SK-N-SH treated with all-trans-retinoic acid at 6 μM for 48 hours (cell line): Measurements from ENCODE around the gene FAM20C.

ENCODE experiments used
- ATAC-seq: fragments of 200-7000 bp; cut with Tn5 transposase; 3 replicates; pipeline ENCODE4 v1.9.1; 2020; ENCODE audit warnings: mild to moderate bottlenecking, moderate library complexity
- ARNTL ChIP-seq: fragments of 450-650 bp; formaldehyde crosslinking; IDR thresholded peaks from 2 replicates; pipeline ENCODE4 v1.5.0; 2020; ENCODE audit warnings: low read depth, mild to moderate bottlenecking, moderate library complexity, borderline replicate concordance
- BACH2 ChIP-seq: fragments of 250-450 bp; sonication (Bioruptor Pico); IDR thresholded peaks from 2 replicates; pipeline ENCODE4 v1.9.0; 2021; ENCODE audit warnings: mild to moderate bottlenecking, borderline replicate concordance
- ESRRG ChIP-seq: fragments of 250-450 bp; sonication (Bioruptor Pico); IDR thresholded peaks from 2 replicates; pipeline ENCODE4 v1.6.1; 2021; ENCODE audit warnings: mild to moderate bottlenecking
- GLIS3 ChIP-seq: fragments of 250-450 bp; sonication (Bioruptor Pico); IDR thresholded peaks from 2 replicates; pipeline ENCODE4 v1.5.0; 2020; ENCODE audit warnings: mild to moderate bottlenecking, moderate library complexity
- ISL1 ChIP-seq: fragments of 250-450 bp; sonication (Bioruptor Pico); IDR thresholded peaks from 2 replicates; pipeline ENCODE4 v2.1.2; 2022; ENCODE audit warnings: mild to moderate bottlenecking, moderate library complexity
- OSR1 ChIP-seq: fragments of 250-450 bp; sonication (Bioruptor Pico); IDR thresholded peaks from 2 replicates; pipeline ENCODE4 v1.8.0; 2022; ENCODE audit warnings: moderate library complexity, mild to moderate bottlenecking, inconsistent platforms
- PPARA ChIP-seq: fragments of 250-450 bp; sonication (Bioruptor Pico); IDR thresholded peaks from 2 replicates; pipeline ENCODE4 v1.5.0; 2020; ENCODE audit warnings: mild to moderate bottlenecking, borderline replicate concordance
- RARB ChIP-seq: fragments of 250-450 bp; sonication (Bioruptor Pico); IDR thresholded peaks from 2 replicates; pipeline ENCODE4 v1.8.0; 2021; ENCODE audit warnings: mild to moderate bottlenecking, moderate library complexity
- SNAI2 ChIP-seq: fragments of 250-450 bp; sonication (Bioruptor Pico); IDR thresholded peaks from 2 replicates; pipeline ENCODE4 v1.5.0; 2020; ENCODE audit warnings: mild to moderate bottlenecking, moderate library complexity
- TCF4 ChIP-seq: fragments of 250-450 bp; sonication (Bioruptor Pico); IDR thresholded peaks from 2 replicates; pipeline ENCODE4 v1.8.0; 2021; ENCODE audit warnings: mild to moderate bottlenecking, moderate library complexity, borderline replicate concordance
- ZC3H10 ChIP-seq: fragments of 250-450 bp; sonication (Bioruptor Pico); IDR thresholded peaks from 2 replicates; pipeline ENCODE4 v1.5.1; 2021; ENCODE audit warnings: mild to moderate bottlenecking, moderate library complexity
- ZFP3 ChIP-seq: fragments of 250-450 bp; sonication (Bioruptor Pico); IDR thresholded peaks from 2 replicates; pipeline ENCODE4 v1.5.0; 2020; ENCODE audit warnings: mild to moderate bottlenecking, moderate library complexity
- ZFP30 ChIP-seq: fragments of 450-650 bp; formaldehyde crosslinking; IDR thresholded peaks from 2 replicates; pipeline ENCODE4 v1.5.0; 2022; ENCODE audit warnings: mild to moderate bottlenecking, moderate library complexity
- ZNF565 ChIP-seq: fragments of 450-650 bp; formaldehyde crosslinking; conservative IDR thresholded peaks from 2 replicates; pipeline ENCODE4 v1.5.0; 2020; ENCODE audit warnings: low read depth, mild to moderate bottlenecking, moderate library complexity
- ZNF70 ChIP-seq: fragments of 450-650 bp; formaldehyde crosslinking; IDR thresholded peaks from 2 replicates; pipeline ENCODE4 v1.5.0; 2020; ENCODE audit warnings: mild to moderate bottlenecking, moderate library complexity
- ZNF8 ChIP-seq: fragments of 450-650 bp; formaldehyde crosslinking; IDR thresholded peaks from 2 replicates; pipeline ENCODE4 v1.5.0; 2020; ENCODE audit warnings: mild to moderate bottlenecking, moderate library complexity
- TF ChIP-seq, protein P1 (sequence below): fragments of 250-450 bp; sonication (Bioruptor Pico); IDR thresholded peaks from 2 replicates; pipeline ENCODE4 v1.5.1; 2020; ENCODE audit warnings: low read depth, mild to moderate bottlenecking, moderate library complexity
- TF ChIP-seq, protein P2 (sequence below): fragments of 250-450 bp; sonication (Bioruptor Pico); IDR thresholded peaks from 2 replicates; pipeline ENCODE4 v1.8.0; 2020; ENCODE audit warnings: mild to moderate bottlenecking, moderate library complexity, borderline replicate concordance
- TF ChIP-seq, protein P3 (sequence below): fragments of 250-450 bp; sonication (Bioruptor Pico); IDR thresholded peaks from 2 replicates; pipeline ENCODE4 v1.5.1; 2021; ENCODE audit warnings: mild to moderate bottlenecking, moderate library complexity
- TF ChIP-seq, protein P4 (sequence below): fragments of 250-450 bp; sonication (Bioruptor Pico); IDR thresholded peaks from 2 replicates; pipeline ENCODE4 v1.8.0; 2021; ENCODE audit warnings: low read depth, mild to moderate bottlenecking, moderate library complexity, borderline replicate concordance
- TF ChIP-seq, protein P5 (sequence below): fragments of 250-450 bp; sonication (Bioruptor Pico); IDR thresholded peaks from 2 replicates; pipeline ENCODE4 v1.5.0; 2020; ENCODE audit warnings: mild to moderate bottlenecking, moderate library complexity

Gene FAM20C

GRCh38 chr7:298743-299142, 106.4 kb downstream of the FAM20C start:
- ATAC-seq, result no peak
- TF ChIP-seq ARNTL (no peak), OSR1 (no peak), GLIS3 (no peak), ESRRG (CRISPR knock-in tag) (no peak), ZFP3 (CRISPR knock-in tag) (no peak), ISL1 (CRISPR knock-in tag) (no peak), SNAI2 (no peak), PPARA (CRISPR knock-in tag) (no peak), ZNF565 (CRISPR knock-in tag) (no peak), ZNF70 (no peak), ZC3H10 (CRISPR knock-in tag) (no peak), ZNF8 (CRISPR knock-in tag) (no peak), BACH2 (CRISPR knock-in tag) (no peak), ZFP30 (CRISPR knock-in tag) (no peak), TCF4 (CRISPR knock-in tag) (no peak)
- TF ChIP-seq, protein P1, sequence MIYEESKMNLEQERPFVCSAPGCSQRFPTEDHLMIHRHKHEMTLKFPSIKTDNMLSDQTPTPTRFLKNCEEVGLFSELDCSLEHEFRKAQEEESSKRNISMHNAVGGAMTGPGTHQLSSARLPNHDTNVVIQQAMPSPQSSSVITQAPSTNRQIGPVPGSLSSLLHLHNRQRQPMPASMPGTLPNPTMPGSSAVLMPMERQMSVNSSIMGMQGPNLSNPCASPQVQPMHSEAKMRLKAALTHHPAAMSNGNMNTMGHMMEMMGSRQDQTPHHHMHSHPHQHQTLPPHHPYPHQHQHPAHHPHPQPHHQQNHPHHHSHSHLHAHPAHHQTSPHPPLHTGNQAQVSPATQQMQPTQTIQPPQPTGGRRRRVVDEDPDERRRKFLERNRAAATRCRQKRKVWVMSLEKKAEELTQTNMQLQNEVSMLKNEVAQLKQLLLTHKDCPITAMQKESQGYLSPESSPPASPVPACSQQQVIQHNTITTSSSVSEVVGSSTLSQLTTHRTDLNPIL (CRISPR knock-in tag), result no peak
- TF ChIP-seq, protein P2, sequence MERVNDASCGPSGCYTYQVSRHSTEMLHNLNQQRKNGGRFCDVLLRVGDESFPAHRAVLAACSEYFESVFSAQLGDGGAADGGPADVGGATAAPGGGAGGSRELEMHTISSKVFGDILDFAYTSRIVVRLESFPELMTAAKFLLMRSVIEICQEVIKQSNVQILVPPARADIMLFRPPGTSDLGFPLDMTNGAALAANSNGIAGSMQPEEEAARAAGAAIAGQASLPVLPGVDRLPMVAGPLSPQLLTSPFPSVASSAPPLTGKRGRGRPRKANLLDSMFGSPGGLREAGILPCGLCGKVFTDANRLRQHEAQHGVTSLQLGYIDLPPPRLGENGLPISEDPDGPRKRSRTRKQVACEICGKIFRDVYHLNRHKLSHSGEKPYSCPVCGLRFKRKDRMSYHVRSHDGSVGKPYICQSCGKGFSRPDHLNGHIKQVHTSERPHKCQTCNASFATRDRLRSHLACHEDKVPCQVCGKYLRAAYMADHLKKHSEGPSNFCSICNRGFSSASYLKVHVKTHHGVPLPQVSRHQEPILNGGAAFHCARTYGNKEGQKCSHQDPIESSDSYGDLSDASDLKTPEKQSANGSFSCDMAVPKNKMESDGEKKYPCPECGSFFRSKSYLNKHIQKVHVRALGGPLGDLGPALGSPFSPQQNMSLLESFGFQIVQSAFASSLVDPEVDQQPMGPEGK (CRISPR knock-in tag), result no peak
- TF ChIP-seq, protein P3, sequence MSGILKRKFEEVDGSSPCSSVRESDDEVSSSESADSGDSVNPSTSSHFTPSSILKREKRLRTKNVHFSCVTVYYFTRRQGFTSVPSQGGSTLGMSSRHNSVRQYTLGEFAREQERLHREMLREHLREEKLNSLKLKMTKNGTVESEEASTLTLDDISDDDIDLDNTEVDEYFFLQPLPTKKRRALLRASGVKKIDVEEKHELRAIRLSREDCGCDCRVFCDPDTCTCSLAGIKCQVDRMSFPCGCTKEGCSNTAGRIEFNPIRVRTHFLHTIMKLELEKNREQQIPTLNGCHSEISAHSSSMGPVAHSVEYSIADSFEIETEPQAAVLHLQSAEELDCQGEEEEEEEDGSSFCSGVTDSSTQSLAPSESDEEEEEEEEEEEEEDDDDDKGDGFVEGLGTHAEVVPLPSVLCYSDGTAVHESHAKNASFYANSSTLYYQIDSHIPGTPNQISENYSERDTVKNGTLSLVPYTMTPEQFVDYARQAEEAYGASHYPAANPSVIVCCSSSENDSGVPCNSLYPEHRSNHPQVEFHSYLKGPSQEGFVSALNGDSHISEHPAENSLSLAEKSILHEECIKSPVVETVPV (CRISPR knock-in tag), result no peak
- TF ChIP-seq, protein P4, sequence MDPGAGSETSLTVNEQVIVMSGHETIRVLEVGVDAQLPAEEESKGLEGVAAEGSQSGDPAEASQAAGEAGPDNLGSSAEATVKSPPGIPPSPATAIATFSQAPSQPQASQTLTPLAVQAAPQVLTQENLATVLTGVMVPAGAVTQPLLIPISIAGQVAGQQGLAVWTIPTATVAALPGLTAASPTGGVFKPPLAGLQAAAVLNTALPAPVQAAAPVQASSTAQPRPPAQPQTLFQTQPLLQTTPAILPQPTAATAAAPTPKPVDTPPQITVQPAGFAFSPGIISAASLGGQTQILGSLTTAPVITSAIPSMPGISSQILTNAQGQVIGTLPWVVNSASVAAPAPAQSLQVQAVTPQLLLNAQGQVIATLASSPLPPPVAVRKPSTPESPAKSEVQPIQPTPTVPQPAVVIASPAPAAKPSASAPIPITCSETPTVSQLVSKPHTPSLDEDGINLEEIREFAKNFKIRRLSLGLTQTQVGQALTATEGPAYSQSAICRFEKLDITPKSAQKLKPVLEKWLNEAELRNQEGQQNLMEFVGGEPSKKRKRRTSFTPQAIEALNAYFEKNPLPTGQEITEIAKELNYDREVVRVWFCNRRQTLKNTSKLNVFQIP (CRISPR knock-in tag), result no peak

GRCh38 chr7:299169-299568, 106.8 kb downstream of the FAM20C start:
- TF ChIP-seq, protein P2 (CRISPR knock-in tag), result no peak
- TF ChIP-seq ESRRG (CRISPR knock-in tag) (no peak), BACH2 (CRISPR knock-in tag) (no peak), ZNF8 (CRISPR knock-in tag) (no peak), ZFP30 (CRISPR knock-in tag) (no peak), SNAI2 (no peak), ARNTL (no peak), OSR1 (no peak), ZNF70 (no peak), ZFP3 (CRISPR knock-in tag) (no peak), ISL1 (CRISPR knock-in tag) (no peak), TCF4 (CRISPR knock-in tag) (no peak), PPARA (CRISPR knock-in tag) (no peak), RARB (CRISPR knock-in tag) (no peak), GLIS3 (no peak)
- TF ChIP-seq, protein P5, sequence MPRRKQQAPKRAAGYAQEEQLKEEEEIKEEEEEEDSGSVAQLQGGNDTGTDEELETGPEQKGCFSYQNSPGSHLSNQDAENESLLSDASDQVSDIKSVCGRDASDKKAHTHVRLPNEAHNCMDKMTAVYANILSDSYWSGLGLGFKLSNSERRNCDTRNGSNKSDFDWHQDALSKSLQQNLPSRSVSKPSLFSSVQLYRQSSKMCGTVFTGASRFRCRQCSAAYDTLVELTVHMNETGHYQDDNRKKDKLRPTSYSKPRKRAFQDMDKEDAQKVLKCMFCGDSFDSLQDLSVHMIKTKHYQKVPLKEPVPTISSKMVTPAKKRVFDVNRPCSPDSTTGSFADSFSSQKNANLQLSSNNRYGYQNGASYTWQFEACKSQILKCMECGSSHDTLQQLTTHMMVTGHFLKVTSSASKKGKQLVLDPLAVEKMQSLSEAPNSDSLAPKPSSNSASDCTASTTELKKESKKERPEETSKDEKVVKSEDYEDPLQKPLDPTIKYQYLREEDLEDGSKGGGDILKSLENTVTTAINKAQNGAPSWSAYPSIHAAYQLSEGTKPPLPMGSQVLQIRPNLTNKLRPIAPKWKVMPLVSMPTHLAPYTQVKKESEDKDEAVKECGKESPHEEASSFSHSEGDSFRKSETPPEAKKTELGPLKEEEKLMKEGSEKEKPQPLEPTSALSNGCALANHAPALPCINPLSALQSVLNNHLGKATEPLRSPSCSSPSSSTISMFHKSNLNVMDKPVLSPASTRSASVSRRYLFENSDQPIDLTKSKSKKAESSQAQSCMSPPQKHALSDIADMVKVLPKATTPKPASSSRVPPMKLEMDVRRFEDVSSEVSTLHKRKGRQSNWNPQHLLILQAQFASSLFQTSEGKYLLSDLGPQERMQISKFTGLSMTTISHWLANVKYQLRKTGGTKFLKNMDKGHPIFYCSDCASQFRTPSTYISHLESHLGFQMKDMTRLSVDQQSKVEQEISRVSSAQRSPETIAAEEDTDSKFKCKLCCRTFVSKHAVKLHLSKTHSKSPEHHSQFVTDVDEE (CRISPR knock-in tag), result no peak
- TF ChIP-seq, protein P3 (CRISPR knock-in tag), result no peak
- TF ChIP-seq, protein P1 (CRISPR knock-in tag), result no peak
- no peak for ATAC-seq
